ENCODE data around the gene GBP3.
"Not testable (repeated sequence)": the region's sequence is repeated elsewhere in the genome, so short reads cannot be mapped to it uniquely, and the experiment has no call there.

GBP3 gene

GRCh38 chr1:88976235-88976634 is 46.4 kb downstream of the GBP3 start:
- no peak for DNase-seq

- DNase-seq = not testable (repeated sequence)
These were observed 48.0 kb downstream of the GBP3 start for GRCh38 chr1:88974616-88975172.

- DNase-seq = peak; percentile 21
These were observed 49.0 kb downstream of the GBP3 start for GRCh38 chr1:88973520-88974137.

GRCh38 chr1:88961647-88962275 is 60.9 kb downstream of the GBP3 start:
- DNase-seq = no peak

GRCh38 chr1:88961081-88961480 is 61.6 kb downstream of the GBP3 start:
- no peak for DNase-seq

Data from central memory CD4-positive, alpha-beta T cell (primary cell).